ENCODE results near the gene NMRK1. TPM values are rescaled to one million over a fixed set of nuclear protein-coding genes. Genes with fewer than 3 reads are reported as not detected.

The NMRK1 gene
- total and polyA plus RNA-seq, 3 donors from 2014 or later: 13.8 to 22.4 (median 21.3) TPM

DNA sequence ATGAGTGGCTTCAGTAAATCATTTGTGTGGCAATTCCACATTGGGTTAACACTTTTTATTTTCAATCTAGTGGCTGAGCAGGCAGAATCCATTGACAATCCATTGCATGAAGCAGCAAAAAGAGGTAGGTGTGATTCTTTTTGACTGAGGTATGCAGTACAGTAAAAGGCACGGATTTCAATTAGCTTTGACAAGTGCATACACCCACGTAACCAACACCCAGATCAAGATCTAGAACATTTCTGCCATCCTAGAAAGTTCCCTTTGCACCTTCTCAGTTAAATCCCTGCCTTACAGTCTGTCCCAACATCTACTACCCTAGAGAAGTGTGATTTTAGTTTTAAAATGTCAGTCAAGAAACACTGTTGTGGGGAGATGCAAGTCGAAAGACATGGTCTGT lies 43.7 kb upstream of the NMRK1 start:
- Histone ChIP-seq H3K27me3 (no peaks in the 10 kb centered on the region), H3K9me3 (no peaks in the 10 kb centered on the region), H3K4me1 (no peaks in the 10 kb centered on the region), H3K27ac (no peak overlapping the region), H3K36me3 (ENCODE audit: low read depth, missing control alignments) (no peaks in the 10 kb centered on the region), H3K4me3 (no peak overlapping the region)
- intact Hi-C loops (cut with DNase I; ENCODE audit: low total_unique reads): no loop called here
- TF ChIP-seq, protein P1, sequence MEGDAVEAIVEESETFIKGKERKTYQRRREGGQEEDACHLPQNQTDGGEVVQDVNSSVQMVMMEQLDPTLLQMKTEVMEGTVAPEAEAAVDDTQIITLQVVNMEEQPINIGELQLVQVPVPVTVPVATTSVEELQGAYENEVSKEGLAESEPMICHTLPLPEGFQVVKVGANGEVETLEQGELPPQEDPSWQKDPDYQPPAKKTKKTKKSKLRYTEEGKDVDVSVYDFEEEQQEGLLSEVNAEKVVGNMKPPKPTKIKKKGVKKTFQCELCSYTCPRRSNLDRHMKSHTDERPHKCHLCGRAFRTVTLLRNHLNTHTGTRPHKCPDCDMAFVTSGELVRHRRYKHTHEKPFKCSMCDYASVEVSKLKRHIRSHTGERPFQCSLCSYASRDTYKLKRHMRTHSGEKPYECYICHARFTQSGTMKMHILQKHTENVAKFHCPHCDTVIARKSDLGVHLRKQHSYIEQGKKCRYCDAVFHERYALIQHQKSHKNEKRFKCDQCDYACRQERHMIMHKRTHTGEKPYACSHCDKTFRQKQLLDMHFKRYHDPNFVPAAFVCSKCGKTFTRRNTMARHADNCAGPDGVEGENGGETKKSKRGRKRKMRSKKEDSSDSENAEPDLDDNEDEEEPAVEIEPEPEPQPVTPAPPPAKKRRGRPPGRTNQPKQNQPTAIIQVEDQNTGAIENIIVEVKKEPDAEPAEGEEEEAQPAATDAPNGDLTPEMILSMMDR (IDR thresholded peaks at IDR 0.05): no peak
- TF ChIP-seq POLR2A (IDR thresholded peaks at IDR 0.05): no peak
- WGBS, 2 donors: 96 to 98% methylated on average over 3 of the region's 3 CpGs
- DNase-seq: no peak

DNA sequence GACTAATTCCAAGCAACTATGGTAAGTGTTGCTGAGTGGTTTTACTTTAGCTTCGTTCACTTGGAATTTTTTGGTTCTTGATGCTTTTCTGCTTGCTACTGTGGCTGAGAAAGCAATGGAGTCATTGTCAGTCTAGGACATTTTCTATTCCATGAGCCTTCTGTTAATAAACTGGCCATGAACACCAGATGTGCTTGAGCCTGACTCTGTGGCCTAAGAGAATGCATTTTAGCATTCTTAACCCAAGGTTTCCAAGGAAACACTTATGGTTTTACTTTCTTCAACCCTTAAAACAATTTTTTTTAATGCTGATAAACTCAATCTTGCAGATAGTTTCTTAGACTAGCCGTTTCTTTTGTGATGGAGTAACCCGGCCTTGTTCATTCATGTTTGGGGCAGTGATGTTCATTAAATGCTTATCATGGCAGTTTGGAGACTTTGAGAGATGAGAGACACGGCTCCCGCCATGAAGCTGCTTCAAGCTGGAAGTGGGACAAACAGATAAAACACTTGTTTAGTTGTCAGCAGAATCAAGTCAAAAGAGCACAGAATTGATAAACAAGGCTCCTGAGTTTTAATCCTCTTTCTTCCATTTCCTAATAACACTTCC lies 42.8 kb upstream of the NMRK1 start:
- WGBS, 2 donors: 65 to 68% methylated on average over 5 of the region's 5 CpGs
- DNase-seq: no peak
- Histone ChIP-seq H3K36me3 (ENCODE audit: low read depth, missing control alignments) (no peaks in the 10 kb centered on the region), H3K27me3 (no peaks in the 10 kb centered on the region), H3K4me3 (no peak overlapping the region), H3K27ac (no peak overlapping the region), H3K4me1 (no peaks in the 10 kb centered on the region), H3K9me3 (no peaks in the 10 kb centered on the region)
- intact Hi-C loops (cut with DNase I; ENCODE audit: low total_unique reads): no loop called here
- TF ChIP-seq, protein P1 (IDR thresholded peaks at IDR 0.05): no peak
- no peak for TF ChIP-seq POLR2A (IDR thresholded peaks at IDR 0.05)

- H3K4me1 ChIP-seq: no peaks in the 10 kb centered on the region
- 96 to 97% methylated on average over 5 of the region's 5 CpGs for WGBS, 2 donors
- H3K4me3 ChIP-seq: no peak overlapping the region
- DNase-seq: no peak
- no peak overlapping the region for H3K27ac ChIP-seq
- TF ChIP-seq, protein P1 (IDR thresholded peaks at IDR 0.05): no peak
- no peak for TF ChIP-seq POLR2A (IDR thresholded peaks at IDR 0.05)
- no peaks in the 10 kb centered on the region for H3K27me3 ChIP-seq
- intact Hi-C loops (cut with DNase I; ENCODE audit: low total_unique reads): no loop called here
- H3K36me3 ChIP-seq (ENCODE audit: low read depth, missing control alignments): no peaks in the 10 kb centered on the region
- no peaks in the 10 kb centered on the region for H3K9me3 ChIP-seq
Measured at GRCh38 chr9:75130172-75130571, 42.2 kb upstream of the NMRK1 start.

DNA sequence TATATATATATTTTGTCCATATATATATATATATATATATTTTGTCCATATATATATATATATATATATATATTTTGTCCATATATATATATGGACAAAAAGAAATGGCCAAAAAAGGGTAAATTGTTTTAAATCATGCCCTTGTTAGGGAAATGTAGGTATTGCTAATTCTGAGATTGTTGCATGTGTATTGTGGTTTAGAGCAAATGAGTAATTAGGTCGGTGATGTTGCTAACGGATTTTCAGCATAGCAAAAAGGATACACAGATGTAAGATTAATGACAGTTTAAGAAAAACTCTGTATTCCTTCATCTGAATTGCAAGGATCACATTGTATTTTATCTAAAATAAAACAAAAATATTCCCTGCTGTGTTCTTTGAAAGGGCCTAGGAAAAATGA lies 40.6 kb upstream of the NMRK1 start:
- WGBS, 2 donors: 87 to 89% methylated on average over 2 of the region's 2 CpGs
- intact Hi-C loops (cut with DNase I; ENCODE audit: low total_unique reads): no loop called here
- Histone ChIP-seq H3K27ac (no peak overlapping the region), H3K4me1 (no peaks in the 10 kb centered on the region), H3K27me3 (no peaks in the 10 kb centered on the region), H3K4me3 (no peak overlapping the region), H3K36me3 (ENCODE audit: low read depth, missing control alignments) (no peaks in the 10 kb centered on the region), H3K9me3 (no peaks in the 10 kb centered on the region)
- TF ChIP-seq, protein P1 (IDR thresholded peaks at IDR 0.05): no peak
- TF ChIP-seq POLR2A (IDR thresholded peaks at IDR 0.05): no peak
- no peak for DNase-seq

DNA sequence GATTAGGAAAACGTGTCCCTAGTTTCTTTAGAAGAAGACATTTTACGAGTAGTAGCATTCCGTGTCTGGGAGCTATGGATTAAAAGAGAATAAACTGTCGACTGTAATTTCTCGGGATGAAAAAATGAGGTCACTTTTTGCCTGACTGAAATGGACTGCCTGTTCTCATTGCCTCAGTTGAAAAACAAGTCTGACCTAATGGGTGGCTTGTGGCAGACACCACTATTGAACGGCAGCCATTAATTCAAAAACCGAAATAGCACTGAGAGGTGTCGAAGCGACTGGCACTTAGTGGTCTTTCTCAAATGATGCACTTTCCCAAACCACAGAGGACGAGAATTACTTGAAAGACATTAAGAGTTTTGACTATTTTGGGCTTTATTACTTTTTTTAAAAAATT lies 35.7 kb upstream of the NMRK1 start:
- intact Hi-C loops (cut with DNase I; ENCODE audit: low total_unique reads): no loop called here
- Histone ChIP-seq H3K27ac (no peak overlapping the region), H3K4me3 (no peak overlapping the region), H3K4me1 (no peaks in the 10 kb centered on the region), H3K9me3 (no peaks in the 10 kb centered on the region), H3K36me3 (ENCODE audit: low read depth, missing control alignments) (no peaks in the 10 kb centered on the region), H3K27me3 (no peaks in the 10 kb centered on the region)
- WGBS, 2 donors: 88 to 90% methylated on average over 10 of the region's 10 CpGs
- DNase-seq: no peak
- TF ChIP-seq, protein P1 (IDR thresholded peaks at IDR 0.05): no peak
- TF ChIP-seq POLR2A (IDR thresholded peaks at IDR 0.05): no peak

All from testis (tissue), 3 donors.